Thyroid gland (tissue), 4 donors: ENCODE measurements around the gene PHAX.

Experiments used
- POLR2A ChIP-seq, 2 donors: fragments of 450-650 bp; IDR thresholded peaks; one replicate each; pipeline ENCODE4 v1.6.1; 2017; ENCODE audit warnings: antibody characterized with exemption in 2 of 2, mild to moderate bottlenecking in 2 of 2, moderate library complexity in 1 of 2
- TF ChIP-seq, protein P1 (sequence below), 6 experiments: fragments of 200-600 bp in 3 of 6; fragments of 450-650 bp in 3 of 6; sonication (generic) in 3 of 6; IDR thresholded peaks; one replicate each; pipeline ENCODE4 v1.5.1; 2016 to 2019; ENCODE audit warnings: antibody characterized with exemption in 6 of 6, mild to moderate bottlenecking in 2 of 6, inconsistent platforms in 1 of 6, moderate library complexity in 1 of 6

DNA sequence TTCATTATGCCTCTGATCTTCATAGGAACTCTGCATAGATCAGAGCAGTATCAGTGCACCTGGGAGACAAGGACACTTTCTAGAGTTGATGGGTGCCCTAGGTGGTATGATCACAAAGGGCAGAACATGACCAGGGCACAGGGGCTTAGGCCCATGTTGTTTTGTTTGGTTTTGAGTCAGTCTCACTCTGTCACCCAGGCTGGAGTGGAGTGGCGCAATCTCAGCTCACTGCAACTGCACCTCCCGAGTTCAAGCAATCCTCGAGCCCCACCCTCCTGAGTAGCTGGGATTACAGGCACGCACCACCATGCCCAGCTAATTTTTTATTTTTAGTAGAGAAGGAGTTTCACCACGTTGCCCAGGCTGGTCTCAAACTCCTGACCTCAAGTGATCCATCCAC, 23.3 kb upstream of the PHAX start:
- TF ChIP-seq, protein P1, sequence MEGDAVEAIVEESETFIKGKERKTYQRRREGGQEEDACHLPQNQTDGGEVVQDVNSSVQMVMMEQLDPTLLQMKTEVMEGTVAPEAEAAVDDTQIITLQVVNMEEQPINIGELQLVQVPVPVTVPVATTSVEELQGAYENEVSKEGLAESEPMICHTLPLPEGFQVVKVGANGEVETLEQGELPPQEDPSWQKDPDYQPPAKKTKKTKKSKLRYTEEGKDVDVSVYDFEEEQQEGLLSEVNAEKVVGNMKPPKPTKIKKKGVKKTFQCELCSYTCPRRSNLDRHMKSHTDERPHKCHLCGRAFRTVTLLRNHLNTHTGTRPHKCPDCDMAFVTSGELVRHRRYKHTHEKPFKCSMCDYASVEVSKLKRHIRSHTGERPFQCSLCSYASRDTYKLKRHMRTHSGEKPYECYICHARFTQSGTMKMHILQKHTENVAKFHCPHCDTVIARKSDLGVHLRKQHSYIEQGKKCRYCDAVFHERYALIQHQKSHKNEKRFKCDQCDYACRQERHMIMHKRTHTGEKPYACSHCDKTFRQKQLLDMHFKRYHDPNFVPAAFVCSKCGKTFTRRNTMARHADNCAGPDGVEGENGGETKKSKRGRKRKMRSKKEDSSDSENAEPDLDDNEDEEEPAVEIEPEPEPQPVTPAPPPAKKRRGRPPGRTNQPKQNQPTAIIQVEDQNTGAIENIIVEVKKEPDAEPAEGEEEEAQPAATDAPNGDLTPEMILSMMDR (IDR thresholded peaks at IDR 0.05), result no peak
- no peak for TF ChIP-seq POLR2A (IDR thresholded peaks at IDR 0.05)
